ENCODE measurements around the gene TIMP2. TPM values are rescaled to one million over a fixed set of nuclear protein-coding genes. Genes with fewer than 3 reads are reported as not detected.

The TIMP2 gene
- total RNA-seq, 2 donors from 2014 or later, result 99.1 to 158 TPM

DNA sequence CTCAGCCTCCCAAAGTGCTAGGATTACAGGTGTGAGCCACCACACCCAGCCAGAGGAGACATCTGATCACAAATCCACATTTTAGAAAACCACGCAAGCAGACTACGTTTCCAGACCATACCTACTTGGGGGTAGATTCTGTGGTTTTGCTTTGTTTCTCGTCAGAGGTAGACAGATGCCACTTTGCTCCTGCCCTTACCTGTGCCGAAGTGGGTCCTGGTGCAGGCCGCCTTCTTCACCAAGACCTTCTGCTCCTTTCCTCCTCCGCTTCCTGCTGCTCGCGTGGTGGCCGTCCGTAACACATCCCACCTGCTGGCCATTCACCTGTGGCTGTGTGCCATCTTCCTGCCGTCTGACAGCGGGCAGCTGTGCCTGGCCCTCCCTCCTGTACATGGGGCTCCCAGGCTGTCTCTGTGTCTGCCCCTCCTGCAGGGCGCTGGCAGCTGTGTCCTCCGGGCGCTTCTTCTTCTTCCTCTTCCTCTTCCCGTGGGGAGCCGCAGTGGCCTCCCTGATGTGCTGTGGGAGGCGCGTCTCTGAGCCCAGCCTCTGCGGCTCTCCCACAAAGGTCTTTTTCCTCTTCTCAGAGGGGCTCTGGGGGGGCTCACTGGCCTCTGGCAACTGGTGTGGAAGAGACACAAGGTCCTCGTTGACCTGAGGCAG, 121.9 kb downstream of the TIMP2 start:
- peaks cover 87% of the 10 kb centered on the region for H3K36me3 ChIP-seq
- H3K27me3 ChIP-seq, result no peaks in the 10 kb centered on the region
- no peak overlapping the region for H3K27ac ChIP-seq
- DNase-seq (ENCODE audit: low spot score), result no peak
- peaks cover 0 to 10% of the 10 kb centered on the region in 2 donors for H3K4me1 ChIP-seq
- no peak overlapping the region for H3K4me3 ChIP-seq
- TF ChIP-seq, protein P1, sequence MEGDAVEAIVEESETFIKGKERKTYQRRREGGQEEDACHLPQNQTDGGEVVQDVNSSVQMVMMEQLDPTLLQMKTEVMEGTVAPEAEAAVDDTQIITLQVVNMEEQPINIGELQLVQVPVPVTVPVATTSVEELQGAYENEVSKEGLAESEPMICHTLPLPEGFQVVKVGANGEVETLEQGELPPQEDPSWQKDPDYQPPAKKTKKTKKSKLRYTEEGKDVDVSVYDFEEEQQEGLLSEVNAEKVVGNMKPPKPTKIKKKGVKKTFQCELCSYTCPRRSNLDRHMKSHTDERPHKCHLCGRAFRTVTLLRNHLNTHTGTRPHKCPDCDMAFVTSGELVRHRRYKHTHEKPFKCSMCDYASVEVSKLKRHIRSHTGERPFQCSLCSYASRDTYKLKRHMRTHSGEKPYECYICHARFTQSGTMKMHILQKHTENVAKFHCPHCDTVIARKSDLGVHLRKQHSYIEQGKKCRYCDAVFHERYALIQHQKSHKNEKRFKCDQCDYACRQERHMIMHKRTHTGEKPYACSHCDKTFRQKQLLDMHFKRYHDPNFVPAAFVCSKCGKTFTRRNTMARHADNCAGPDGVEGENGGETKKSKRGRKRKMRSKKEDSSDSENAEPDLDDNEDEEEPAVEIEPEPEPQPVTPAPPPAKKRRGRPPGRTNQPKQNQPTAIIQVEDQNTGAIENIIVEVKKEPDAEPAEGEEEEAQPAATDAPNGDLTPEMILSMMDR (IDR thresholded peaks at IDR 0.05), result no peak
- H3K9me3 ChIP-seq, result no peaks in the 10 kb centered on the region

Other genes starting within 250 kb of the TIMP2 start
- 10 to 100 TPM; 23.8 to 31.0 TPM for gene CYTH1, start 143.1 kb downstream of the TIMP2 start, total RNA-seq
- 10 to 100 TPM; 15.4 to 18.1 TPM for gene USP36, start 84.6 kb downstream of the TIMP2 start, total RNA-seq
- 1 to 10 TPM in 1 of 2 donors, under 1 TPM in 1; 0.83 to 1.1 TPM for gene CEP295NL, start 22.2 kb downstream of the TIMP2 start, total RNA-seq
- 100 to 1,000 TPM; 488 to 733 TPM for gene LGALS3BP, start 54.5 kb upstream of the TIMP2 start, total RNA-seq
- 10 to 100 TPM; 20.9 to 40.1 TPM for gene CANT1, start 84.4 kb upstream of the TIMP2 start, total RNA-seq
- gene C1QTNF1, start 98.8 kb upstream of the TIMP2 start, total RNA-seq, result 100 to 1,000 TPM; 125 to 401 TPM
- 10 to 100 TPM in 1 of 2 donors, 1 to 10 TPM in 1; 7.7 to 13.5 TPM for gene ENGASE, start 149.4 kb upstream of the TIMP2 start, total RNA-seq

All from right atrium auricular region (tissue), 2 donors.